SK-N-MC (cell line): ENCODE measurements around the gene FNDC3B.

Experiments
- DNase-seq: peaks from one replicate; pipeline ENCODE4 v3.0.0-alpha.2; 2011; ENCODE audit warnings: low read depth, low spot score
- H3K27ac ChIP-seq: fragments of 200-600 bp; sonication (generic); 2 replicates; pipeline ENCODE4 v1.5.1; 2016; ENCODE audit warnings: mixed run types
- H3K36me3 ChIP-seq: fragments of 200-600 bp; sonication (generic); 2 replicates; pipeline ENCODE4 v1.6.1; 2017; ENCODE audit warnings: antibody characterized with exemption, low read length, mixed read lengths; ENCODE audit not compliant: insufficient read depth
- H3K4me3 ChIP-seq: fragments of 200-600 bp; sonication (generic); 2 replicates; pipeline ENCODE4 v1.5.1; 2016
- H3K9ac ChIP-seq: fragments of 200-600 bp; sonication (generic); 2 replicates; pipeline ENCODE4 v1.8.0; 2017; ENCODE audit warnings: mixed run types, mixed read lengths; ENCODE audit not compliant: insufficient read length
- H3K9me3 ChIP-seq: fragments of 200-600 bp; sonication (generic); 2 replicates; pipeline ENCODE4 v1.6.1; 2017; ENCODE audit warnings: low read depth, mild to moderate bottlenecking, antibody characterized with exemption, low read length, moderate library complexity, mixed read lengths
- EZH2 ChIP-seq: fragments of 200-600 bp; sonication (generic); IDR thresholded peaks from one replicate; pipeline ENCODE4 v1.6.1; 2017; ENCODE audit warnings: antibody characterized with exemption
- FOXP2 ChIP-seq: optimal IDR thresholded peaks from 2 replicates; pipeline ENCODE3; 2011; ENCODE audit warnings: mild to moderate bottlenecking, moderate library complexity; ENCODE audit not compliant: insufficient read depth; ENCODE audit errors: extremely low read length, control extremely low read depth
- POLR2AphosphoS5 ChIP-seq: IDR thresholded peaks from 2 replicates; pipeline ENCODE4 v1.6.1; 2012; ENCODE audit warnings: mild to moderate bottlenecking, low read depth, low read length, borderline replicate concordance

FNDC3B gene

DNA sequence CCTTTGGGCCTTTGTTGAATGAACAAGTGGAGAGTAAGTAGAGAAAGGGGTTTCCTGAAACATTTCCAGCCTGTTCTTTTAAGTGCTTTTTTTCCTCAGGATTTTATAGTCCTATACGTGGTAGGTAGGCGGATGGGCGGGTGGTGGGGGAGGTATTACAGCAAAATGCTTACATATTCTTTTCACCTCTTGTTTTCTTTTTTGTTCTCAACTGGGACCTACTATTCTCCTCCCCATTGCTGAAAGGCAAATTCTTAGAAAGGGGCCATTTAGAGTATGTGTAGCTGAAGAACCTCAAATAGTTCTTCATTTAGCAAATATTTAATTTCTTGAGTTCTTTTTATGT, 135.8 kb downstream of the FNDC3B start:
- TF ChIP-seq FOXP2, result no peak
- TF ChIP-seq EZH2, result no peak
- TF ChIP-seq POLR2AphosphoS5, result no peak
- no peaks in the 10 kb centered on the region for H3K9me3 ChIP-seq
- H3K4me3 ChIP-seq, result no peak overlapping the region
- H3K36me3 ChIP-seq, result no peaks in the 10 kb centered on the region
- H3K27ac ChIP-seq, result no peak overlapping the region
- no peak for DNase-seq
- no peak overlapping the region for H3K9ac ChIP-seq

GRCh38 chr3:172176061-172176770, 136.8 kb downstream of the FNDC3B start:
- TF ChIP-seq POLR2AphosphoS5, result no peak
- no peak for TF ChIP-seq EZH2
- no peak for TF ChIP-seq FOXP2
- DNase-seq, result no peak
- Histone ChIP-seq H3K4me3 (no peak overlapping the region), H3K9me3 (no peaks in the 10 kb centered on the region), H3K36me3 (no peaks in the 10 kb centered on the region), H3K27ac (peak overlapping the region; percentile 64), H3K9ac (no peak overlapping the region)

- H3K9ac ChIP-seq, result no peak overlapping the region
- no peak overlapping the region for H3K4me3 ChIP-seq
- no peak for DNase-seq
- H3K27ac ChIP-seq, result no peak overlapping the region
- TF ChIP-seq POLR2AphosphoS5 (no peak), EZH2 (no peak), FOXP2 (no peak)
- no peaks in the 10 kb centered on the region for H3K36me3 ChIP-seq
- no peaks in the 10 kb centered on the region for H3K9me3 ChIP-seq
Measured at GRCh38 chr3:172177046-172177445, 137.7 kb downstream of the FNDC3B start.

DNA sequence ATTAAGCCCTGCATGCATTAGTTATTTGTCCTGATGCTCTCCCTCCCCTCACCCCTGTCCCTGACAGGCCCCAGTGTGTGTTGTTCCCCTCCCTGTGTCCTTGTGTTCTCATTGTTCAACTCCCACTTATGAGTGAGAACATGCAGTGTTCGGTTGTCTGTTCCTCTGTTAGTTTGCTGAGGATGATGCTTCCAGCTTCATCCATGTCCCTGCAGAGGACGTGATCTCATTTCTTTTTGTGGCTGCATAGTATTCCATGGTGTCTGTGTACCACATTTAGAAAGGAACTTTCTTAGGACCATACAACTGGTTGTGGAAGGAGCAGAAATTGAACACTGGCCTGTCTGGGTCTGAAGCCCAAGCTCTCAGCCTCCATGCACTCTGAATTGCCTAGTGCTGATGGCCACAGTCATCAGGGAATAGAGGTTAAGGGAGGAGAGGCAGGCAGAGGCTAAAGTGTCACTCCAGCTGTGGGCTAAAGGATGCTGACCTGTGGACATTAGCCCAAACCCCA, 138.5 kb downstream of the FNDC3B start:
- Histone ChIP-seq H3K9me3 (no peaks in the 10 kb centered on the region), H3K4me3 (no peak overlapping the region), H3K9ac (no peak overlapping the region), H3K36me3 (no peaks in the 10 kb centered on the region), H3K27ac (no peak overlapping the region)
- no peak for DNase-seq
- TF ChIP-seq POLR2AphosphoS5 (no peak), EZH2 (no peak), FOXP2 (no peak)

DNA sequence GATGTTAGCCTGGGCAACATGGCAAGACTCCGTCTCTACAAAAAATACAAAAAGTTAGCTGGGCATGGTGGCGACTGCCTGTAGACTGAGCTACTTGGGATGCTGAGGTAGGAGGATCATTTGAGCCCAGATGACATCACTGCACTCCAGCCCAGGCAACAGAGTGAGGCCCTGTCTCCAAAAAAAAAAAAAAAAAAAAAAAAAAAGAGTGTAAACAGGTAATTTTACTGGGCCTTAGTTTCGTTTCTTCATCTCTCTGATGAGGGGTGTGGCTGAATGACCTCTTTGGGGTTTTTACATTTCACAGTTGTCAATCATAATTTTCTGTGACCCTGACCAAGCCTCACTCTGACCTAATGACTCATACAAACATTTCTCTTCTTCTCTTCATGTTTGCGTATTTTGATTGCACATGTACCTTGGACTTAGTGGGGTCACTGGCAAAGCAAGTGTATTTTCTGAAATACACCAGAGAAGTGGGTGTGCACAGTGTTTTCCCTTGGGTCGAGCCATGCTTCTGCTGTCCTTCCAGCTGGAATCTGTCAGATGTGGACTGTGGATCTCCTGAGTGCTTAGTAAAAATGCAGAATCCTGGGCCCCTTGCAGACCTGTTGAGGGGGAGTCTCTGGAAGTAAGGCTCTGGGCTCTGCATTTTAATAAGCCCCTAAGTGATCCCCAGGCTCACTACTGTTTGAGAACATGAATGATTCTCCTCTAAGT, 140.5 kb downstream of the FNDC3B start:
- H3K9ac ChIP-seq, result no peak overlapping the region
- no peak for DNase-seq
- no peak overlapping the region for H3K4me3 ChIP-seq
- H3K27ac ChIP-seq, result no peak overlapping the region
- TF ChIP-seq FOXP2, result no peak
- no peak for TF ChIP-seq EZH2
- H3K36me3 ChIP-seq, result no peaks in the 10 kb centered on the region
- H3K9me3 ChIP-seq, result no peaks in the 10 kb centered on the region

DNA sequence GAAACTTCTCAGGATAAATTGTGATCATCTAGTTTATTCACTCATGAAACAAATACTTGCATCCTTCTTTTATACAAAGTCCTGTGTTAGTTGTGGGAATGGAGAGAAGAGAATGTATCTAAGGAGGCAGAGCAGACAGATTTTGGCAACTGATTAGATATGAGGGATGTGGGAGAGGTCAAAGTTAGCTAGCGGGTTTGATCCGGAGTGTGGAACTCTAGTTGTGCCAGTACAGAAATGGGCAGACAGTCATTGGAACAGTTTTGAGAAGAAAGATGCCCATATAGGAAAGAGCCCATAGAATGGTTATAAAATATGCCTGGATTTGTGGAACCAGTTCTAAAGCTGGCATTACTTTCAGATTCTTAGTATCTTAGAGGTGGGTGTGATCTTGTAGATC, 141.1 kb downstream of the FNDC3B start:
- DNase-seq, result no peak
- H3K27ac ChIP-seq, result no peak overlapping the region
- H3K36me3 ChIP-seq, result no peaks in the 10 kb centered on the region
- H3K4me3 ChIP-seq, result no peak overlapping the region
- no peaks in the 10 kb centered on the region for H3K9me3 ChIP-seq
- no peak overlapping the region for H3K9ac ChIP-seq
- no peak for TF ChIP-seq FOXP2
- no peak for TF ChIP-seq EZH2
- no peak for TF ChIP-seq POLR2AphosphoS5

GRCh38 chr3:172181932-172182586, 142.7 kb downstream of the FNDC3B start:
- Histone ChIP-seq H3K27ac (no peak overlapping the region), H3K36me3 (no peaks in the 10 kb centered on the region), H3K9me3 (no peaks in the 10 kb centered on the region), H3K9ac (no peak overlapping the region), H3K4me3 (no peak overlapping the region)
- DNase-seq, result no peak
- no peak for TF ChIP-seq EZH2

DNA sequence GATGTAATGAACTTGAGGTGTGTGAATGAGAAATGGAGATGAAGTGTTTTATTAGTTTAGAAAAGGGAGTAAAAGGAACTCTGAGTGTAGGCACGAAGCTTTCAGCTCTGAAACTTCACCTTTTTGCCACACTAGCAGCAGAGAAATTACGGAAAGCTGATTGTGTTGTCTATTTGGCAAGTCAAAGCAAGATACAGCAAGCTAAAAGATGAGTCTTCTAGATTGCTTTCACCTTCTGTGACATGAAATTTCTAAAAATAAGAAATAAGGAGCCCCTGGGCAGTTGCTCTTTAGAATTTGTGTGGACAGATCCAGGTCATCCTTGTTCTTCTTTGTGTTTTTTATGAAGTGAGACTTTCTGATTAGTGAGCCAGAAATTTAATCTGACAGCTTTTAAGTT, 143.4 kb downstream of the FNDC3B start:
- Histone ChIP-seq H3K9ac (no peak overlapping the region), H3K36me3 (no peaks in the 10 kb centered on the region), H3K9me3 (no peaks in the 10 kb centered on the region), H3K4me3 (no peak overlapping the region), H3K27ac (no peak overlapping the region)
- DNase-seq, result no peak
- TF ChIP-seq EZH2, result no peak
- TF ChIP-seq POLR2AphosphoS5, result no peak
- TF ChIP-seq FOXP2, result no peak
